HepG2 (cell line): ENCODE results near the gene FBXW12. TPM values are rescaled to one million over a fixed set of nuclear protein-coding genes. Genes with fewer than 3 reads are reported as not detected.

Experiments
- ATAC-seq: fragments of 200-7000 bp; cut with Tn5 transposase; 3 replicates; pipeline ENCODE4 v1.9.1; 2020; ENCODE audit warnings: mild to moderate bottlenecking, moderate library complexity
- BruUV-seq: library from RNA; stranded (reverse); fragments of 400-500 nt; replicated peaks from 2 replicates; lab custom pipeline; 2021; lab: Mats Ljungman, UMichigan
- CTCF ChIA-PET: fragments of 300-600 bp; formaldehyde crosslinking; extraction: SDS; loops from one replicate; lab custom pipeline; 2021; ENCODE audit warnings: low total read pairs, inconsistent platforms, low intra/inter-chr PET ratio; lab: Yijun Ruan, JAX
- POLR2A ChIA-PET: fragments of 350-600 bp; sonication (Branson Sonifier 250); formaldehyde crosslinking; loops from one replicate; lab custom pipeline; 2020; ENCODE audit warnings: antibody characterized with exemption, inconsistent platforms; lab: Yijun Ruan, JAX
- DNase-seq: peaks from one replicate; pipeline ENCODE4 v3.0.0-alpha.2; 2015; ENCODE audit warnings: low spot score
- FAIRE-seq: peaks from 3 replicates; lab custom pipeline; 2011; peaks lifted over from hg19 to GRCh38; lab: Jason Lieb, UNC
- H2AFZ ChIP-seq: one replicate; pipeline ENCODE4 v1.6.1; 2011; ENCODE audit warnings: low read length, inconsistent platforms
- H3K27ac ChIP-seq: fragments of 300-600 bp; 3 replicates; pipeline ENCODE4 v1.8.0; 2011; ENCODE audit warnings: mixed run types, mild to moderate bottlenecking, mixed read lengths, low read length, inconsistent platforms; ENCODE audit not compliant: insufficient read depth; ENCODE audit errors: extremely low read length
- H3K27me3 ChIP-seq, 2 experiments: fragments of 200-600 bp in 1 of 2; 2 replicates in 1 of 2; 3 replicates in 1 of 2; pipeline versions ENCODE4 v1.6.0 to v1.8.0; 2011; ENCODE audit warnings: low read length in 2 of 2, mild to moderate bottlenecking in 2 of 2, moderate library complexity in 2 of 2, inconsistent platforms in 1 of 2; ENCODE audit not compliant: insufficient read depth in 2 of 2, control insufficient read depth in 1 of 2
- H3K36me3 ChIP-seq, 2 experiments: fragments of 200-600 bp in 1 of 2; replicated peaks in 1 of 2; 2 replicates in 1 of 2; 3 replicates in 1 of 2; pipeline versions ENCODE4 v1.5.1 to v1.8.0; 2011; ENCODE audit warnings: low read length in 2 of 2, inconsistent platforms in 1 of 2; ENCODE audit not compliant: insufficient read depth in 2 of 2, control insufficient read depth in 1 of 2
- H3K4me1 ChIP-seq: 2 replicates; pipeline ENCODE4 v1.5.1; 2012; ENCODE audit warnings: low read length, inconsistent platforms; ENCODE audit not compliant: insufficient read depth
- H3K4me2 ChIP-seq: 2 replicates; pipeline ENCODE4 v1.6.0; 2011; ENCODE audit warnings: low read depth, low read length, inconsistent platforms
- H3K4me3 ChIP-seq, 3 experiments: fragments of 200-600 bp in 1 of 3; sonication (generic), shearing (Covaris generic) in 1 of 3; replicated peaks in 1 of 3; 2 replicates each; pipeline ENCODE4 v1.5.1; 2011 to 2016; ENCODE audit warnings: low read length in 3 of 3, inconsistent platforms in 2 of 3, low read depth in 2 of 3, mild to moderate bottlenecking in 2 of 3, control low read depth in 1 of 3, mixed read lengths in 1 of 3; ENCODE audit not compliant: insufficient read depth in 1 of 3
- H3K79me2 ChIP-seq: one replicate; pipeline ENCODE4 v1.6.1; 2011; ENCODE audit warnings: low read length, inconsistent platforms; ENCODE audit not compliant: insufficient read depth
- H3K9ac ChIP-seq: 2 replicates; pipeline ENCODE4 v1.6.0; 2011; ENCODE audit warnings: mild to moderate bottlenecking, low read depth, low read length, inconsistent platforms; ENCODE audit not compliant: insufficient read depth
- H3K9me3 ChIP-seq: 2 replicates; pipeline ENCODE4 v1.5.1; 2012; ENCODE audit warnings: mild to moderate bottlenecking, low read length
- H4K20me1 ChIP-seq: 2 replicates; pipeline ENCODE4 v1.6.0; 2011; ENCODE audit warnings: inconsistent platforms, mild to moderate bottlenecking, low read length, moderate library complexity; ENCODE audit not compliant: insufficient read depth
- BCL6 ChIP-seq: IDR thresholded peaks from 2 replicates; pipeline ENCODE4 v1.6.1; 2016; ENCODE audit warnings: missing genetic modification reagents, missing compliant biosample characterization
- FOXP1 ChIP-seq, 2 experiments: fragments of 450-650 bp in 1 of 2; IDR thresholded peaks; 2 replicates each; pipeline ENCODE4 v1.6.1; 2017 to 2018; ENCODE audit warnings: antibody characterized with exemption in 1 of 2
- HIC2 ChIP-seq: sonication (generic); formaldehyde crosslinking; IDR thresholded peaks from 2 replicates; pipeline ENCODE4 v1.9.0; 2022; ENCODE audit warnings: low read depth, missing genetic modification reagents
- HNF4A ChIP-seq: sonication (generic); formaldehyde crosslinking; IDR thresholded peaks from 2 replicates; pipeline ENCODE4 v1.4.0; 2020; ENCODE audit warnings: missing genetic modification reagents
- KDM5A ChIP-seq: fragments of 200-600 bp; sonication (generic); IDR thresholded peaks from 2 replicates; pipeline ENCODE4 v1.7.0; 2018; ENCODE audit warnings: antibody characterized with exemption, mild to moderate bottlenecking, low read length, borderline replicate concordance
- MIER3 ChIP-seq: IDR thresholded peaks from 2 replicates; pipeline ENCODE4 v1.6.1; 2016; ENCODE audit warnings: missing compliant biosample characterization, borderline replicate concordance
- MYC ChIP-seq: sonication (generic); formaldehyde crosslinking; IDR thresholded peaks from 2 replicates; pipeline ENCODE4 v1.9.0; 2021; ENCODE audit warnings: missing genetic modification reagents, borderline replicate concordance
- NR2C2 ChIP-seq: sonication (generic); formaldehyde crosslinking; IDR thresholded peaks from 2 replicates; pipeline ENCODE4 v1.4.0; 2020; ENCODE audit warnings: missing genetic modification reagents, mild to moderate bottlenecking, moderate library complexity, borderline replicate concordance
- NR2F2 ChIP-seq: IDR thresholded peaks from 2 replicates; pipeline ENCODE4 v1.6.1; 2012; ENCODE audit warnings: low read depth, inconsistent platforms, borderline replicate concordance
- PAXIP1 ChIP-seq: sonication (generic); formaldehyde crosslinking; conservative IDR thresholded peaks from 2 replicates; pipeline ENCODE4 v1.4.0; 2020; ENCODE audit warnings: mild to moderate bottlenecking, missing genetic modification reagents, moderate library complexity
- PRPF4 ChIP-seq: fragments of 200-400 bp; formaldehyde crosslinking; IDR thresholded peaks from 2 replicates; pipeline ENCODE4 v1.6.1; 2016; ENCODE audit warnings: low read length, low read depth; ENCODE audit not compliant: poor library complexity, severe bottlenecking
- SMYD3 ChIP-seq: sonication (generic); formaldehyde crosslinking; IDR thresholded peaks from 2 replicates; pipeline ENCODE4 v1.8.1; 2023; ENCODE audit warnings: mild to moderate bottlenecking, missing genetic modification reagents
- ZNF337 ChIP-seq: sonication (generic); formaldehyde crosslinking; IDR thresholded peaks from 2 replicates; pipeline ENCODE4 v1.5.1; 2020; ENCODE audit warnings: missing genetic modification reagents, low read depth, mild to moderate bottlenecking, borderline replicate concordance
- ZNF816 ChIP-seq: sonication (generic); formaldehyde crosslinking; IDR thresholded peaks from 2 replicates; pipeline ENCODE4 v1.8.0; 2022; ENCODE audit warnings: missing genetic modification reagents, mild to moderate bottlenecking, borderline replicate concordance
- WGBS: methylation state at CpG from one replicate; pipeline ENCODE4 v1.1.6; 2017; ENCODE audit warnings: low lambda C conversion rate; 5-methylcytosine and 5-hydroxymethylcytosine counted together
- in situ Hi-C: cut with HindIII; loops from 2 replicates; pipeline ENCODE4 v1.10.0; 2017; ENCODE audit warnings: low pct_unique_long_range_greater_than_20kb; ENCODE audit not compliant: extremely low pct_ligation_motif_present
- intact Hi-C: fragments of 100-400 bp; cut with micrococcal nuclease; formaldehyde crosslinking; loops from one replicate; pipeline ENCODE4 v1.10.0; 2022; ENCODE audit not compliant: unreplicated experiment
- polyA plus RNA-seq, 8 experiments: library from polyadenylated mRNA; depleted of rRNA in 3 of 8; stranded (reverse) in 7 of 8; unstranded in 1 of 8; fragments of >200 nt; fragmentation: Illumina TruSeq in 4 of 8; extraction: Trizol in 4 of 8; gene quantifications; 2 replicates each; pipeline versions ENCODE4 v1.2.1 to v1.2.3, GENCODE V29; 2011 to 2016; ENCODE audit warnings: low read depth in 4 of 8, missing spikeins in 1 of 8, mixed read lengths in 1 of 8; ENCODE audit not compliant: insufficient read depth in 1 of 8
- total RNA-seq, 5 experiments: library from RNA; depleted of rRNA; stranded (reverse); fragments of >200 nt; fragmentation: Illumina TruSeq; extraction: Trizol; gene quantifications; 2 replicates each; pipeline ENCODE4 v1.2.3, GENCODE V29; 2016; ENCODE audit warnings: low read depth in 1 of 5

FBXW12 gene
- total and polyA plus RNA-seq, 2 of the 13 experiments (the other 11 are each of a cell fraction or from before 2014, with no cell fraction given), result not detected

GRCh38 chr3:48387634-48388033 is 15.6 kb downstream of the FBXW12 start:
- H3K9me3 ChIP-seq, result no peaks in the 10 kb centered on the region
- no peak for DNase-seq
- no peak overlapping the region for H3K27ac ChIP-seq
- ChIA-PET CTCF (no interaction called here), POLR2A (no interaction called here)
- H2AFZ ChIP-seq, result no peak overlapping the region
- no peak overlapping the region for H3K4me2 ChIP-seq
- H3K9ac ChIP-seq, result no peak overlapping the region
- no peak for FAIRE-seq
- peaks cover 11% of the 10 kb centered on the region for H3K4me1 ChIP-seq
- intact Hi-C loops, result no loop called here
- BruUV-seq, result no TSS peak
- no peaks in the 10 kb centered on the region for H3K36me3 ChIP-seq
- no peak overlapping the region for H3K4me3 ChIP-seq
- no peaks in the 10 kb centered on the region for H3K79me2 ChIP-seq
- TF ChIP-seq ZNF816 (CRISPR knock-in tag) (no peak), SMYD3 (no peak), KDM5A (no peak), PRPF4 (no peak), MIER3 (CRISPR knock-in tag) (no peak), ZNF337 (CRISPR knock-in tag) (no peak), MYC (CRISPR knock-in tag) (no peak)
- TF ChIP-seq, all 625 proteins: peak for 0
- in situ Hi-C loops, result no loop called here
- Histone ChIP-seq H3K27me3 (peaks cover 0 to 1% of the 10 kb centered on the region in 2 experiments; a peak in 1 of 5 replicates), H4K20me1 (no peaks in the 10 kb centered on the region)
- ATAC-seq, result no peak

GRCh38 chr3:48388966-48389365 is 16.9 kb downstream of the FBXW12 start:
- Histone ChIP-seq H3K4me2 (no peak overlapping the region), H3K4me3 (no peak overlapping the region), H3K27me3 (no peaks in the 10 kb centered on the region; a peak in 1 of 5 replicates), H3K36me3 (no peaks in the 10 kb centered on the region), H2AFZ (no peak overlapping the region), H3K9me3 (no peaks in the 10 kb centered on the region), H3K79me2 (no peaks in the 10 kb centered on the region), H3K4me1 (peaks cover 11% of the 10 kb centered on the region), H3K27ac (no peak overlapping the region), H4K20me1 (no peaks in the 10 kb centered on the region), H3K9ac (no peak overlapping the region)
- WGBS, result 3% methylated on average over 2 of the region's 2 CpGs
- FAIRE-seq (peak; percentile 47), ATAC-seq (peak; percentile 55; the same call in 2 of the 3 replicates), DNase-seq (no peak)
- in situ Hi-C loops (no loop called here), intact Hi-C loops (no loop called here)
- POLR2A ChIA-PET, result interaction anchor here (0.6 to 1.3 kb wide), 2 partner anchors 15 to 51 kb away, joined by 3 to 4 read pairs; partner anchors contain the start of gene CCDC51
- BruUV-seq, result no TSS peak
- CTCF ChIA-PET, result no interaction called here
- TF ChIP-seq HIC2 (CRISPR knock-in tag) (no peak), NR2C2 (CRISPR knock-in tag) (no peak), HNF4A (0 out of 2 replicates have a peak, but pooled peaks have one; percentile 9), NR2F2 (0 out of 2 replicates have a peak, but pooled peaks have one; percentile 29), FOXP1 (IDR thresholded peaks at IDR 0.05) (no peak), FOXP1 (CRISPR knock-in tag; IDR thresholded peaks at IDR 0.05) (0 out of 2 replicates have a peak, but pooled peaks have one; percentile 10), PAXIP1 (CRISPR knock-in tag) (0 out of 2 replicates have a peak, but pooled peaks have one; percentile 18), BCL6 (CRISPR knock-in tag) (peak; percentile 73)
